H1 (cell line): ENCODE measurements around the gene SIK3. TPM values are rescaled to one million over a fixed set of nuclear protein-coding genes. Genes with fewer than 3 reads are reported as not detected.

ENCODE experiments used
- BACH1 ChIP-seq: IDR thresholded peaks from 2 replicates; pipeline ENCODE4 v1.6.1; 2012; ENCODE audit warnings: low read length, improper control_type of control experiment
- CHD2 ChIP-seq: IDR thresholded peaks from 2 replicates; pipeline ENCODE4 v1.6.1; 2012; ENCODE audit warnings: low read length, improper control_type of control experiment
- CHD7 ChIP-seq: fragments of 300-600 bp; sonication (generic); IDR thresholded peaks from 2 replicates; pipeline ENCODE4 v1.7.1; 2012; ENCODE audit warnings: low read length, moderate library complexity, mild to moderate bottlenecking, inconsistent platforms; ENCODE audit not compliant: insufficient replicate concordance
- CTBP2 ChIP-seq: IDR thresholded peaks from 2 replicates; pipeline ENCODE4 v1.7.0; 2011; ENCODE audit warnings: borderline replicate concordance, mild to moderate bottlenecking, moderate library complexity, mixed read lengths, low read length; ENCODE audit not compliant: insufficient read depth, insufficient read length
- EGR1 ChIP-seq: IDR thresholded peaks from 2 replicates; pipeline ENCODE4 v1.6.1; 2011; ENCODE audit warnings: low read depth, low read length, borderline replicate concordance
- JUND ChIP-seq: IDR thresholded peaks from 2 replicates; pipeline ENCODE4 v1.6.1; 2011; ENCODE audit warnings: mild to moderate bottlenecking, improper control_type of control experiment, low read length
- MAFK ChIP-seq: IDR thresholded peaks from 2 replicates; pipeline ENCODE4 v1.6.1; 2012; ENCODE audit warnings: low read depth, mild to moderate bottlenecking, improper control_type of control experiment, low read length
- PHF8 ChIP-seq: fragments of 200-600 bp; sonication (generic); conservative IDR thresholded peaks from 2 replicates; pipeline ENCODE4 v1.7.1; 2012; ENCODE audit warnings: low read depth, mild to moderate bottlenecking, inconsistent platforms, low read length, moderate library complexity
- POLR2A ChIP-seq, 2 experiments: IDR thresholded peaks; 1 replicate in 1 of 2; 2 replicates in 1 of 2; pipeline ENCODE4 v1.6.1; 2011; ENCODE audit warnings: low read depth in 2 of 2, low read length in 2 of 2, mild to moderate bottlenecking in 2 of 2; ENCODE audit errors: control extremely low read depth in 1 of 2
- SP4 ChIP-seq: IDR thresholded peaks from 2 replicates; pipeline ENCODE4 v1.6.1; 2012; ENCODE audit warnings: low read length, inconsistent platforms
- TAF1 ChIP-seq: IDR thresholded peaks from 2 replicates; pipeline ENCODE4 v1.6.1; 2011; ENCODE audit warnings: mild to moderate bottlenecking, low read depth, low read length
- TAF7 ChIP-seq: optimal IDR thresholded peaks from 2 replicates; pipeline ENCODE3; 2011; ENCODE audit warnings: low read depth, mild to moderate bottlenecking, inconsistent platforms, low read length, moderate library complexity, borderline replicate concordance
- polyA plus RNA-seq, 7 experiments: library from polyadenylated mRNA; depleted of rRNA in 3 of 7; stranded (reverse) in 5 of 7; unstranded in 2 of 7; fragments of >200 nt in 5 of 7; fragments of 200-250 nt in 2 of 7; gene quantifications; 1 replicate in 5 of 7; 2 replicates in 1 of 7; 4 replicates in 1 of 7; pipeline versions ENCODE4 v1.2.1 to v1.2.3, GENCODE V29; 2011 to 2013; ENCODE audit warnings: missing spikeins in 2 of 7, mixed read lengths in 2 of 7
- total RNA-seq: library from RNA; stranded (reverse); fragmentation: NEBNext Ultra II Directional; extraction: Animal tissue kit (Norgen Biotek cat#: 25700); gene quantifications from 2 replicates; pipeline ENCODE4 v1.2.1, GENCODE V29; 2021

SIK3 gene
- total and polyA plus RNA-seq, 2 of the 8 experiments (the other 6 are each of a cell fraction or from before 2014, with no cell fraction given) = 19.9 to 32.1 TPM

- TF ChIP-seq CHD7 (no peak), BACH1 (no peak), PHF8 (no peak), JUND (no peak), EGR1 (no peak), POLR2A (IDR thresholded peaks at IDR 0.05; ENCODE audit: control extremely low read depth in 1 of 2, low read depth in 2 of 2, low read length in 2 of 2) (no peak), SP4 (no peak), CTBP2 (no peak), MAFK (no peak), TAF7 (no peak), CHD2 (no peak), TAF1 (no peak)
These were observed 60.8 kb downstream of the SIK3 start (continued) for GRCh38 chr11:117037279-117037974.
